Caco-2 (cell line): Measurements from ENCODE around the gene CLIC5. TPM values are rescaled to one million over a fixed set of nuclear protein-coding genes. Genes with fewer than 3 reads are reported as not detected.

Experiments used
- BruUV-seq: library from RNA; stranded (reverse); fragments of 400-500 nt; replicated peaks from 2 replicates; lab custom pipeline; 2021; lab: Mats Ljungman, UMichigan
- CTCF ChIA-PET: fragments of 300-600 bp; sonication (Branson Sonifier 250); formaldehyde crosslinking; loops from one replicate; lab custom pipeline; 2022; ENCODE audit warnings: antibody characterized with exemption; lab: Charles Lee
- POLR2A ChIA-PET: fragments of 300-600 bp; sonication (Branson Sonifier 250); formaldehyde crosslinking; loops from one replicate; lab custom pipeline; 2022; ENCODE audit warnings: antibody characterized with exemption; lab: Charles Lee
- DNase-seq, 2 experiments: peaks; one replicate each; pipeline versions ENCODE4 v3.0.0 to v3.0.0-alpha.2; 2020 to 2022
- H3K27me3 ChIP-seq: replicated peaks from 2 replicates; pipeline ENCODE4 v1.6.0; 2011; ENCODE audit warnings: low read length; ENCODE audit not compliant: control insufficient read depth, insufficient read depth
- H3K36me3 ChIP-seq: 2 replicates; pipeline ENCODE4 v1.5.1; 2011; ENCODE audit warnings: low read length; ENCODE audit not compliant: control insufficient read depth, insufficient read depth
- H3K4me1 ChIP-seq: fragments of 250-450 bp; sonication (Bioruptor Pico); 2 replicates; pipeline ENCODE4 v1.5.1; 2020; ENCODE audit warnings: mild to moderate bottlenecking
- H3K4me3 ChIP-seq: 2 replicates; pipeline ENCODE4 v1.5.1; 2011; ENCODE audit warnings: low read depth, mild to moderate bottlenecking, control low read depth, low read length
- H3K9me3 ChIP-seq: fragments of 250-450 bp; sonication (Bioruptor Pico); 2 replicates; pipeline ENCODE4 v1.5.1; 2020; ENCODE audit warnings: mild to moderate bottlenecking, moderate library complexity
- H3K27ac Mint-ChIP-seq: one replicate; pipeline ENCODE4 v1.8.0; 2022; ENCODE audit warnings: mixed read lengths; ENCODE audit not compliant: unreplicated experiment
- H3K27me3 Mint-ChIP-seq: one replicate; pipeline ENCODE4 v1.8.0; 2022; ENCODE audit warnings: mixed read lengths; ENCODE audit not compliant: insufficient read depth, unreplicated experiment
- H3K36me3 Mint-ChIP-seq: one replicate; pipeline ENCODE4 v1.8.0; 2022; ENCODE audit warnings: mild to moderate bottlenecking, mixed read lengths; ENCODE audit not compliant: insufficient read depth, unreplicated experiment
- H3K4me1 Mint-ChIP-seq: one replicate; pipeline ENCODE4 v1.8.0; 2022; ENCODE audit warnings: low read depth, mixed read lengths; ENCODE audit not compliant: unreplicated experiment
- H3K4me3 Mint-ChIP-seq: one replicate; pipeline ENCODE4 v1.8.0; 2022; ENCODE audit warnings: mild to moderate bottlenecking, moderate library complexity, mixed read lengths; ENCODE audit not compliant: unreplicated experiment
- H3K9me3 Mint-ChIP-seq: one replicate; pipeline ENCODE4 v1.8.0; 2022; ENCODE audit warnings: mixed read lengths; ENCODE audit not compliant: unreplicated experiment
- intact Hi-C: fragments of 100-400 bp; cut with micrococcal nuclease; formaldehyde crosslinking; loops from one replicate; pipeline ENCODE4 v1.10.0; 2022; ENCODE audit not compliant: unreplicated experiment
- total RNA-seq: library from RNA; stranded (reverse); gene quantifications from 2 replicates; pipeline ENCODE4 v1.2.3, GENCODE V29; 2022
- TF ChIP-seq, protein P1 (sequence below), 2 experiments: fragments of 200-600 bp in 1 of 2; IDR thresholded peaks; 1 replicate in 1 of 2; 2 replicates in 1 of 2; pipeline versions ENCODE4 v1.5.1 to v1.8.0; 2011 to 2022; ENCODE audit warnings: antibody characterized with exemption in 1 of 2, control low read depth in 1 of 2, inconsistent platforms in 1 of 2, low read depth in 1 of 2, low read length in 1 of 2, mild to moderate bottlenecking in 1 of 2, moderate library complexity in 1 of 2; ENCODE audit not compliant: insufficient read depth in 1 of 2, severe bottlenecking in 1 of 2, unreplicated experiment in 1 of 2

Gene CLIC5
- total RNA-seq, 1 experiment from 2014 or later: 15.1 TPM

GRCh38 chr6:45851034-45851400, 164.6 kb downstream of the CLIC5 start:
- no peak overlapping the region for H3K4me3 Mint-ChIP-seq
- no peaks in the 10 kb centered on the region for H3K9me3 ChIP-seq
- H3K9me3 Mint-ChIP-seq: no peaks in the 10 kb centered on the region
- no peaks in the 10 kb centered on the region for H3K4me1 ChIP-seq
- ChIA-PET CTCF (no interaction called here), POLR2A (no interaction called here)
- no peaks in the 10 kb centered on the region for H3K27me3 ChIP-seq
- H3K4me1 Mint-ChIP-seq: no peaks in the 10 kb centered on the region
- intact Hi-C loops: no loop called here
- H3K27me3 Mint-ChIP-seq: no peaks in the 10 kb centered on the region
- no peak overlapping the region for H3K27ac Mint-ChIP-seq
- H3K4me3 ChIP-seq: no peak overlapping the region
- TF ChIP-seq, protein P1, sequence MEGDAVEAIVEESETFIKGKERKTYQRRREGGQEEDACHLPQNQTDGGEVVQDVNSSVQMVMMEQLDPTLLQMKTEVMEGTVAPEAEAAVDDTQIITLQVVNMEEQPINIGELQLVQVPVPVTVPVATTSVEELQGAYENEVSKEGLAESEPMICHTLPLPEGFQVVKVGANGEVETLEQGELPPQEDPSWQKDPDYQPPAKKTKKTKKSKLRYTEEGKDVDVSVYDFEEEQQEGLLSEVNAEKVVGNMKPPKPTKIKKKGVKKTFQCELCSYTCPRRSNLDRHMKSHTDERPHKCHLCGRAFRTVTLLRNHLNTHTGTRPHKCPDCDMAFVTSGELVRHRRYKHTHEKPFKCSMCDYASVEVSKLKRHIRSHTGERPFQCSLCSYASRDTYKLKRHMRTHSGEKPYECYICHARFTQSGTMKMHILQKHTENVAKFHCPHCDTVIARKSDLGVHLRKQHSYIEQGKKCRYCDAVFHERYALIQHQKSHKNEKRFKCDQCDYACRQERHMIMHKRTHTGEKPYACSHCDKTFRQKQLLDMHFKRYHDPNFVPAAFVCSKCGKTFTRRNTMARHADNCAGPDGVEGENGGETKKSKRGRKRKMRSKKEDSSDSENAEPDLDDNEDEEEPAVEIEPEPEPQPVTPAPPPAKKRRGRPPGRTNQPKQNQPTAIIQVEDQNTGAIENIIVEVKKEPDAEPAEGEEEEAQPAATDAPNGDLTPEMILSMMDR (IDR thresholded peaks at IDR 0.05; ENCODE audit: insufficient read depth in 1 of 2, low read depth in 1 of 2, low read length in 1 of 2, severe bottlenecking in 1 of 2, unreplicated experiment in 1 of 2): no peak
- BruUV-seq: no TSS peak
- no peak for DNase-seq
- H3K36me3 ChIP-seq: no peaks in the 10 kb centered on the region
- no peaks in the 10 kb centered on the region for H3K36me3 Mint-ChIP-seq

DNA sequence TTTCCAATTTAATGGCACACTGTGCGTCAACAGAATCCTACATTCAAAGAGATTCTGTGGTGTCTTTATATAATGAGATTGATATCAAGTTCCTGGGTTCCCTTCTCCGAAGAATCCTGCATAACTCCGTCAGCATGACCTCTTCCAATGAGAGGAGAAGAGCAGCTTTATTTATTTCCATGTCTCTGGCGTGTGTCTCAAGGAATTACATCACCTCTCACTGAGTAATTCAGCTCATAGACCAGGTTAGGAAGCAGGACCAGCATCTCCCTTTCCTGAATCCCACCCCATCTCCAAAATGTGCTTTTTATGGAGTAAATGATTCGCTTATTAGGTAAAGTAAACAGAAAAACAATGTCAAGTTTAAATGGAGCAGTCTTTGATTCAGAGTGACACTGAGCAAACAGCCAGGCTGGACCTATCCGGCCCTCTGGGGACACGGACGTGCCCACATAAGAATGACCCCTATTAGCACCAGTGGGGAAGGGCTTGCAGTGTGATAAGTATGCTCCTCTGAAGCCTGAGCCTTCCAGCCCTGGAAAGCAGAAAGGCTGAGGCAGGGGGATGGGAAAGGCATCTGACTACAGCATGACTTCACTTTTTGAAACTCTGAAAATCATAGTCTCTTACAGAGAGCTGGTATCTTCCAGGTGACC, 165.2 kb downstream of the CLIC5 start:
- H3K36me3 Mint-ChIP-seq: no peaks in the 10 kb centered on the region
- no peaks in the 10 kb centered on the region for H3K4me1 Mint-ChIP-seq
- ChIA-PET POLR2A (no interaction called here), CTCF (no interaction called here)
- Histone ChIP-seq H3K4me3 (no peak overlapping the region), H3K36me3 (no peaks in the 10 kb centered on the region), H3K27me3 (no peaks in the 10 kb centered on the region), H3K9me3 (no peaks in the 10 kb centered on the region), H3K4me1 (no peaks in the 10 kb centered on the region)
- intact Hi-C loops: no loop called here
- H3K4me3 Mint-ChIP-seq: no peak overlapping the region
- no peaks in the 10 kb centered on the region for H3K27me3 Mint-ChIP-seq
- H3K27ac Mint-ChIP-seq: no peak overlapping the region
- H3K9me3 Mint-ChIP-seq: no peaks in the 10 kb centered on the region
- TF ChIP-seq, protein P1 (IDR thresholded peaks at IDR 0.05; ENCODE audit: insufficient read depth in 1 of 2, low read depth in 1 of 2, low read length in 1 of 2, severe bottlenecking in 1 of 2, unreplicated experiment in 1 of 2): no peak
- BruUV-seq: no TSS peak
- DNase-seq: no peak

- Mint-ChIP-seq H3K27ac (no peak overlapping the region), H3K4me1 (peaks cover 9% of the 10 kb centered on the region), H3K27me3 (no peaks in the 10 kb centered on the region), H3K4me3 (no peak overlapping the region), H3K9me3 (no peaks in the 10 kb centered on the region), H3K36me3 (no peaks in the 10 kb centered on the region)
- TF ChIP-seq, protein P1 (IDR thresholded peaks at IDR 0.05; ENCODE audit: insufficient read depth in 1 of 2, low read depth in 1 of 2, low read length in 1 of 2, severe bottlenecking in 1 of 2, unreplicated experiment in 1 of 2): no peak
- Histone ChIP-seq H3K9me3 (no peaks in the 10 kb centered on the region), H3K36me3 (no peaks in the 10 kb centered on the region), H3K27me3 (no peaks in the 10 kb centered on the region), H3K4me3 (no peak overlapping the region), H3K4me1 (peaks cover 21% of the 10 kb centered on the region)
- intact Hi-C loops: no loop called here
- POLR2A ChIA-PET: no interaction called here
- BruUV-seq: no TSS peak
- no peak for DNase-seq
- CTCF ChIA-PET: no interaction called here
These were observed 170.1 kb downstream of the CLIC5 start for GRCh38 chr6:45845567-45845966.
